IMR-90 (cell line): ENCODE measurements around the gene HNRNPR. TPM values are rescaled to one million over a fixed set of nuclear protein-coding genes. Genes with fewer than 3 reads are reported as not detected.

Experiments
- ATAC-seq: fragments of 200-7000 bp; cut with Tn5 transposase; 2 replicates; pipeline ENCODE4 v1.9.1; 2020; ENCODE audit warnings: low read depth, mild to moderate bottlenecking, moderate library complexity
- BruUV-seq: library from RNA; stranded (reverse); fragments of 400-500 nt; replicated peaks from 2 replicates; lab custom pipeline; 2021; lab: Mats Ljungman, UMichigan
- CTCF ChIA-PET: fragments of 300-600 bp; formaldehyde crosslinking; extraction: SDS; loops from one replicate; lab custom pipeline; 2021; ENCODE audit warnings: antibody characterized with exemption; lab: Yijun Ruan, JAX
- POLR2A ChIA-PET: fragments of 300-600 bp; sonication (Branson Sonifier 250); formaldehyde crosslinking; loops from one replicate; lab custom pipeline; 2022; ENCODE audit warnings: antibody characterized with exemption; ENCODE audit not compliant: unreplicated experiment; lab: Charles Lee
- DNase-seq: peaks from one replicate; pipeline ENCODE4 v3.0.0; 2013
- H2AFZ ChIP-seq: replicated peaks from 2 replicates; pipeline ENCODE3; 2013; ENCODE audit warnings: low read length, mild to moderate bottlenecking; ENCODE audit not compliant: poor library complexity
- H2AK5ac ChIP-seq: 2 replicates; pipeline ENCODE4 v1.6.1; 2013; ENCODE audit warnings: low read depth, low read length, inconsistent platforms
- H2AK9ac ChIP-seq: replicated peaks from 2 replicates; pipeline ENCODE3; 2013; ENCODE audit warnings: mild to moderate bottlenecking, low read depth, low read length, moderate library complexity; ENCODE audit not compliant: poor library complexity
- H2BK120ac ChIP-seq: 2 replicates; pipeline ENCODE4 v1.6.1; 2013; ENCODE audit warnings: low read depth, low read length, inconsistent platforms
- H2BK15ac ChIP-seq: 3 replicates; pipeline ENCODE4 v1.6.1; 2013; ENCODE audit warnings: low read depth, low read length, inconsistent platforms
- H2BK20ac ChIP-seq: 2 replicates; pipeline ENCODE4 v1.6.1; 2013; ENCODE audit warnings: low read depth, mild to moderate bottlenecking, inconsistent platforms, low read length, moderate library complexity
- H2BK5ac ChIP-seq: 2 replicates; pipeline ENCODE4 v1.6.1; 2013; ENCODE audit warnings: mild to moderate bottlenecking, low read depth, low read length, inconsistent platforms; ENCODE audit not compliant: poor library complexity, severe bottlenecking
- H3K14ac ChIP-seq: replicated peaks from 2 replicates; pipeline ENCODE4 v1.6.1; 2013; ENCODE audit warnings: low read depth, low read length, inconsistent platforms
- H3K18ac ChIP-seq: 2 replicates; pipeline ENCODE4 v1.6.1; 2013; ENCODE audit warnings: low read depth, low read length, control low read depth
- H3K23ac ChIP-seq: 2 replicates; pipeline ENCODE4 v1.6.1; 2013; ENCODE audit warnings: low read depth, low read length, inconsistent platforms
- H3K27ac ChIP-seq: 2 replicates; pipeline ENCODE4 v1.5.1; 2013; ENCODE audit warnings: mild to moderate bottlenecking, control low read depth, low read length; ENCODE audit not compliant: insufficient read depth
- H3K27me3 ChIP-seq: 2 replicates; pipeline ENCODE4 v1.6.1; 2013; ENCODE audit warnings: low read length; ENCODE audit not compliant: control insufficient read depth, insufficient read depth
- H3K36me3 ChIP-seq: 2 replicates; pipeline ENCODE4 v1.6.1; 2013; ENCODE audit warnings: low read length, mixed read lengths; ENCODE audit not compliant: control insufficient read depth, insufficient read depth
- H3K4ac ChIP-seq: 2 replicates; pipeline ENCODE4 v1.6.1; 2013; ENCODE audit warnings: low read depth, low read length, inconsistent platforms
- H3K4me1 ChIP-seq: 2 replicates; pipeline ENCODE4 v1.6.1; 2013; ENCODE audit warnings: low read length, mixed read lengths; ENCODE audit not compliant: control insufficient read depth, insufficient read depth
- H3K4me2 ChIP-seq: 2 replicates; pipeline ENCODE4 v1.6.1; 2013; ENCODE audit warnings: low read depth, mild to moderate bottlenecking, control low read depth, low read length, moderate library complexity
- H3K4me3 ChIP-seq: 2 replicates; pipeline ENCODE4 v1.5.1; 2013; ENCODE audit warnings: low read depth, mild to moderate bottlenecking, control low read depth, low read length, moderate library complexity; ENCODE audit not compliant: insufficient read depth
- H3K56ac ChIP-seq: 2 replicates; pipeline ENCODE4 v1.6.1; 2013; ENCODE audit warnings: low read length, inconsistent platforms; ENCODE audit not compliant: insufficient read depth; ENCODE audit errors: extremely low read depth
- H3K79me1 ChIP-seq, 2 experiments: 2 replicates each; pipeline ENCODE4 v1.6.1; 2013; ENCODE audit warnings: low read length in 2 of 2, inconsistent platforms in 1 of 2, low read depth in 1 of 2
- H3K9ac ChIP-seq: 2 replicates; pipeline ENCODE4 v1.6.1; 2013; ENCODE audit warnings: low read depth, low read length, control low read depth
- H3K9me1 ChIP-seq: 2 replicates; pipeline ENCODE4 v1.6.1; 2013; ENCODE audit warnings: low read length, inconsistent platforms; ENCODE audit not compliant: insufficient read depth
- H3K9me3 ChIP-seq: 2 replicates; pipeline ENCODE4 v1.6.1; 2013; ENCODE audit warnings: low read length; ENCODE audit not compliant: control insufficient read depth, insufficient read depth
- H4K20me1 ChIP-seq: 2 replicates; pipeline ENCODE4 v1.6.1; 2013; ENCODE audit warnings: low read length, inconsistent platforms; ENCODE audit not compliant: insufficient read depth
- H4K5ac ChIP-seq: 2 replicates; pipeline ENCODE4 v1.6.1; 2013; ENCODE audit warnings: mild to moderate bottlenecking, low read depth, low read length, control low read depth
- H4K8ac ChIP-seq, 2 experiments: 2 replicates each; pipeline ENCODE4 v1.6.1; 2013; ENCODE audit warnings: low read depth in 2 of 2, low read length in 2 of 2, control low read depth in 1 of 2, inconsistent platforms in 1 of 2
- H4K91ac ChIP-seq: 2 replicates; pipeline ENCODE4 v1.6.1; 2013; ENCODE audit warnings: low read depth, low read length, inconsistent platforms; ENCODE audit not compliant: insufficient read depth
- BHLHE40 ChIP-seq: fragments of 150-350 bp; IDR thresholded peaks from 2 replicates; pipeline ENCODE4 v1.6.1; 2016; ENCODE audit warnings: mild to moderate bottlenecking, low read depth, low read length
- CEBPB ChIP-seq: IDR thresholded peaks from 2 replicates; pipeline ENCODE4 v1.6.1; 2012; ENCODE audit warnings: low read depth, low read length, improper control_type of control experiment
- CHD1 ChIP-seq: IDR thresholded peaks from 2 replicates; pipeline ENCODE4 v1.6.1; 2012; ENCODE audit warnings: low read depth, low read length, improper control_type of control experiment
- CTCF ChIP-seq: conservative IDR thresholded peaks from 2 replicates; pipeline ENCODE4 v1.5.1; 2012; ENCODE audit warnings: mild to moderate bottlenecking, low read depth, low read length, improper control_type of control experiment
- ELK1 ChIP-seq: fragments of 150-350 bp; IDR thresholded peaks from 2 replicates; pipeline ENCODE4 v1.6.1; 2016; ENCODE audit warnings: low read depth, mild to moderate bottlenecking, low read length, moderate library complexity, borderline replicate concordance
- FOS ChIP-seq: fragments of 150-350 bp; IDR thresholded peaks from 2 replicates; pipeline ENCODE4 v1.6.1; 2016; ENCODE audit warnings: low read depth, low read length
- MAFK ChIP-seq: IDR thresholded peaks from 2 replicates; pipeline ENCODE4 v1.6.1; 2012; ENCODE audit warnings: low read depth, low read length, improper control_type of control experiment
- MAZ ChIP-seq: IDR thresholded peaks from 2 replicates; pipeline ENCODE4 v1.6.1; 2012; ENCODE audit warnings: low read depth, mild to moderate bottlenecking, low read length, improper control_type of control experiment, moderate library complexity, borderline replicate concordance
- MXI1 ChIP-seq: IDR thresholded peaks from 2 replicates; pipeline ENCODE4 v1.6.1; 2012; ENCODE audit warnings: low read depth, mild to moderate bottlenecking, low read length, moderate library complexity, borderline replicate concordance
- NFE2L2 ChIP-seq: fragments of 150-350 bp; IDR thresholded peaks from 2 replicates; pipeline ENCODE4 v1.6.1; 2016; ENCODE audit warnings: low read depth, mild to moderate bottlenecking, low read length
- POLR2A ChIP-seq: IDR thresholded peaks from 2 replicates; pipeline ENCODE4 v1.6.1; 2012; ENCODE audit warnings: mild to moderate bottlenecking, low read depth, low read length
- RAD21 ChIP-seq: IDR thresholded peaks from 2 replicates; pipeline ENCODE4 v1.6.1; 2012; ENCODE audit warnings: low read length, improper control_type of control experiment
- RCOR1 ChIP-seq: IDR thresholded peaks from 2 replicates; pipeline ENCODE4 v1.6.1; 2012; ENCODE audit warnings: mild to moderate bottlenecking, low read length, improper control_type of control experiment; ENCODE audit not compliant: insufficient replicate concordance
- RFX5 ChIP-seq: IDR thresholded peaks from 2 replicates; pipeline ENCODE4 v1.8.0; 2012; ENCODE audit warnings: low read depth, mild to moderate bottlenecking, low read length, moderate library complexity
- SMC3 ChIP-seq: fragments of 150-350 bp; IDR thresholded peaks from 2 replicates; pipeline ENCODE4 v1.6.1; 2016; ENCODE audit warnings: low read depth, mild to moderate bottlenecking, antibody characterized with exemption, low read length, moderate library complexity
- USF2 ChIP-seq: fragments of 150-350 bp; IDR thresholded peaks from 2 replicates; pipeline ENCODE4 v1.6.1; 2017; ENCODE audit warnings: mild to moderate bottlenecking, antibody characterized with exemption, low read length, low read depth
- WGBS, 2 experiments: methylation state at CpG; one replicate each; pipeline versions ENCODE4 v1.1.5 to v1.1.7; 2013; ENCODE audit warnings: missing lambda C conversion rate in 2 of 2; ENCODE audit not compliant: insufficient read length in 1 of 2; ENCODE audit errors: extremely low coverage in 2 of 2; 5-methylcytosine and 5-hydroxymethylcytosine counted together
- dilution Hi-C: fragments of 300-500 bp; cut with HindIII; formaldehyde crosslinking; loops from one replicate; pipeline ENCODE4 v1.14.3; 2018; ENCODE audit warnings: low sequenced_read_pairs; ENCODE audit not compliant: unreplicated experiment
- in situ Hi-C: fragments of 300-500 bp; cut with MboI; formaldehyde crosslinking; loops from 3 replicates; pipeline ENCODE4 v1.14.3; 2019; ENCODE audit warnings: low sequenced_read_pairs, inconsistent platforms, mixed read lengths
- intact Hi-C: fragments of 100-400 bp; cut with micrococcal nuclease; formaldehyde crosslinking; loops from 2 replicates; pipeline ENCODE4 v1.10.0; 2022
- polyA plus RNA-seq, 3 experiments: library from polyadenylated mRNA; depleted of rRNA; stranded (reverse); fragments of >200 nt; gene quantifications; 2 replicates each; pipeline ENCODE4 v1.2.3, GENCODE V29; 2012; ENCODE audit warnings: low replicate concordance in 1 of 3
- total RNA-seq: library from RNA; depleted of rRNA; stranded (reverse); fragments of >200 nt; gene quantifications from 2 replicates; pipeline ENCODE4 v1.2.3, GENCODE V29; 2012

HNRNPR gene
- total and polyA plus RNA-seq, 2 of the 4 experiments (the other 2 are of a cell fraction), result 99.7 to 111 TPM

GRCh38 chr1:23304140-23304620 is 39.9 kb downstream of the HNRNPR start:
- H3K4me2 ChIP-seq, result no peak overlapping the region

More at GRCh38 chr1:23304140-23304620, 39.9 kb downstream of the HNRNPR start:
- TF ChIP-seq RCOR1 (no peak), ELK1 (no peak), RFX5 (no peak), NFE2L2 (no peak), FOS (no peak), USF2 (no peak), CTCF (no peak), MAZ (no peak), BHLHE40 (no peak), MAFK (no peak), POLR2A (no peak), MXI1 (no peak), CHD1 (no peak), SMC3 (no peak), CEBPB (no peak), RAD21 (no peak)
- peaks cover 3% of the 10 kb centered on the region; the same call in 1 of the 2 replicates for H4K20me1 ChIP-seq
- peaks cover 0 to 24% of the 10 kb centered on the region in 2 experiments; a peak in 3 of 4 replicates for H3K79me1 ChIP-seq
- no peak overlapping the region for H3K18ac ChIP-seq
- no peaks in the 10 kb centered on the region for H3K9me3 ChIP-seq
- in situ Hi-C loops (no loop called here), intact Hi-C loops (no loop called here), dilution Hi-C loops (no loop called here)
- DNase-seq (no peak), ATAC-seq (no peak)
- H3K9ac ChIP-seq, result no peak overlapping the region
- no peak overlapping the region for H3K23ac ChIP-seq
- no peaks in the 10 kb centered on the region for H3K4me1 ChIP-seq
- H2BK5ac ChIP-seq, result no peak overlapping the region
- H2BK120ac ChIP-seq, result no peak overlapping the region
- no peak overlapping the region for H2BK20ac ChIP-seq
- no peaks in the 10 kb centered on the region for H3K27me3 ChIP-seq
- no TSS peak for BruUV-seq
- no peak overlapping the region for H3K4me3 ChIP-seq
- ChIA-PET POLR2A (no interaction called here), CTCF (no interaction called here)
- H3K36me3 ChIP-seq, result peaks cover 25% of the 10 kb centered on the region
- H3K56ac ChIP-seq, result no peak overlapping the region
- no peak overlapping the region for H4K91ac ChIP-seq
- H4K8ac ChIP-seq, result no peak overlapping the region
- peaks cover 5% of the 10 kb centered on the region; the same call in 1 of the 2 replicates for H3K9me1 ChIP-seq
- H2AK9ac ChIP-seq, result no peak overlapping the region
- WGBS, 2 experiments, result 93% methylated on average over 3 of the region's 4 CpGs; no CpG with 5 or more reads in 1 of the 2 experiments
- H2AFZ ChIP-seq, result no peak overlapping the region
- H2AK5ac ChIP-seq, result no peak overlapping the region
- H3K4ac ChIP-seq, result no peak overlapping the region
- no peak overlapping the region for H3K27ac ChIP-seq
- H4K5ac ChIP-seq, result peak overlapping the region; percentile 23; the same call in 1 of the 2 replicates
- no peak overlapping the region for H2BK15ac ChIP-seq
- H3K14ac ChIP-seq, result no peak overlapping the region
